Natural killer cell (primary cell): Measurements from ENCODE around the gene LARP4B. TPM values are rescaled to one million over a fixed set of nuclear protein-coding genes. Genes with fewer than 3 reads are reported as not detected.
A peak's percentile ranks its signal among the peaks of the same experiment; 100 is the strongest.

Experiments used
- ATAC-seq, 3 donors: fragments of 150-1000 bp in 2 of 3; fragments of 200-7000 bp in 1 of 3; cut with Tn5 transposase; 1 replicate in 1 of 3; 2 replicates in 2 of 3; pipeline ENCODE4 v1.10.0; 2021; ENCODE audit warnings: mild to moderate bottlenecking in 2 of 3, moderate library complexity in 2 of 3
- DNase-seq, 2 donors: peaks; one replicate each; pipeline versions ENCODE4 v3.0.0 to v3.0.0-alpha.2; 2013 to 2021; ENCODE audit warnings: mixed read lengths in 1 of 2
- H3K27ac ChIP-seq: one replicate; pipeline ENCODE4 v1.5.1; 2013; ENCODE audit warnings: mild to moderate bottlenecking, low read length
- H3K27me3 ChIP-seq: one replicate; pipeline ENCODE4 v1.6.1; 2013; ENCODE audit warnings: low read length; ENCODE audit not compliant: control insufficient read depth, insufficient read depth
- H3K36me3 ChIP-seq: one replicate; pipeline ENCODE4 v1.6.1; 2013; ENCODE audit warnings: low read length; ENCODE audit not compliant: control insufficient read depth, insufficient read depth
- H3K4me1 ChIP-seq: one replicate; pipeline ENCODE4 v1.6.1; 2013; ENCODE audit warnings: low read length; ENCODE audit not compliant: control insufficient read depth, insufficient read depth
- H3K4me3 ChIP-seq: one replicate; pipeline ENCODE4 v1.5.1; 2013; ENCODE audit warnings: low read length
- H3K9me3 ChIP-seq: one replicate; pipeline ENCODE4 v1.6.1; 2013; ENCODE audit warnings: low read length; ENCODE audit not compliant: control insufficient read depth, insufficient read depth
- H3K27ac Mint-ChIP-seq, 2 donors: one replicate each; pipeline ENCODE4 v1.8.0; 2022; ENCODE audit warnings: mild to moderate bottlenecking in 2 of 2, mixed read lengths in 2 of 2, moderate library complexity in 1 of 2
- H3K27me3 Mint-ChIP-seq, 2 donors: one replicate each; pipeline ENCODE4 v1.8.0; 2022; ENCODE audit warnings: low read depth in 2 of 2, mixed read lengths in 2 of 2
- H3K36me3 Mint-ChIP-seq: one replicate; pipeline ENCODE4 v1.8.0; 2022; ENCODE audit warnings: mixed read lengths
- H3K4me1 Mint-ChIP-seq, 2 donors: one replicate each; pipeline ENCODE4 v1.8.0; 2022; ENCODE audit warnings: mixed read lengths in 2 of 2
- H3K4me3 Mint-ChIP-seq: one replicate; pipeline ENCODE4 v1.8.0; 2022; ENCODE audit warnings: mild to moderate bottlenecking, moderate library complexity, mixed read lengths
- H3K9me3 Mint-ChIP-seq, 2 donors: one replicate each; pipeline ENCODE4 v1.8.0; 2022; ENCODE audit warnings: mixed read lengths in 2 of 2
- WGBS: methylation state at CpG from one replicate; pipeline ENCODE4 v1.1.7; 2013; ENCODE audit warnings: missing lambda C conversion rate; ENCODE audit not compliant: insufficient coverage; 5-methylcytosine and 5-hydroxymethylcytosine counted together
- intact Hi-C: fragments of 100-400 bp; cut with micrococcal nuclease; formaldehyde crosslinking; loops from one replicate; pipeline ENCODE4 v1.14.2; 2022
- total RNA-seq, 4 donors: library from RNA; stranded (reverse); fragments of 120-200 nt in 1 of 4; gene quantifications; one replicate each; pipeline versions ENCODE4 v1.2.3 to v1.2.4, GENCODE V29; 2013 to 2022
- TF ChIP-seq, protein P1 (sequence below): fragments of 200-600 bp; IDR thresholded peaks from one replicate; pipeline ENCODE4 v1.8.0; 2022; ENCODE audit warnings: antibody characterized with exemption

The LARP4B gene
- total RNA-seq, 3 donors from 2014 or later (not counting 1 experiment from before 2014, with no cell fraction given), result 75.5 to 95.4 (median 90.2) TPM

DNA sequence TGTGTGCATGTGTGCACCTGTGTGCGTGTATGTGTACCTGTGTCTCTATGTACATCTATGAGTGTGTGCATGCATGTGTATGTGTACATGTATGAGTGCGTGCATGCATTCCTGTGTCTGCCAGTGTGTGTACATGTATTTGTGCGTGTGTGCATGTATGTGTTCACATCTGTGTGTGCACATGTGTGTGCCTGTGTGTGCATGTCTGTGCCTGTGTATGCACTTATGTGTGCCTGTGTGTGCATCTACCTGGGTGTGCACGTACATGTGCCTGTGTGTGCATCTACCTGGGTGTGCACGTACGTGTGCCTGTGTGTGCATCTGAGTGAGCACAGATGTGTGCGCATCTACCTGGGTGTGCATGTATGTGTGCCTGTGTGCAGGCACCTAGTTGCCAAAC is 139.9 kb downstream of the LARP4B start:
- Mint-ChIP-seq H3K27ac (no peak overlapping the region), H3K4me3 (no peak overlapping the region), H3K27me3 (no peaks in the 10 kb centered on the region), H3K9me3 (peaks cover 0 to 4% of the 10 kb centered on the region in 2 donors), H3K36me3 (peaks cover 7% of the 10 kb centered on the region), H3K4me1 (no peaks in the 10 kb centered on the region)
- Histone ChIP-seq H3K4me3 (no peak overlapping the region), H3K4me1 (peaks cover 12% of the 10 kb centered on the region), H3K27ac (no peak overlapping the region), H3K27me3 (no peaks in the 10 kb centered on the region), H3K36me3 (no peaks in the 10 kb centered on the region), H3K9me3 (peaks cover 4% of the 10 kb centered on the region)
- WGBS, result 92% methylated on average over 7 of the region's 7 CpGs
- DNase-seq (no peak), ATAC-seq (peak in 1 of 3 donors; percentile 15)
- intact Hi-C loops, result no loop called here
- TF ChIP-seq, protein P1, sequence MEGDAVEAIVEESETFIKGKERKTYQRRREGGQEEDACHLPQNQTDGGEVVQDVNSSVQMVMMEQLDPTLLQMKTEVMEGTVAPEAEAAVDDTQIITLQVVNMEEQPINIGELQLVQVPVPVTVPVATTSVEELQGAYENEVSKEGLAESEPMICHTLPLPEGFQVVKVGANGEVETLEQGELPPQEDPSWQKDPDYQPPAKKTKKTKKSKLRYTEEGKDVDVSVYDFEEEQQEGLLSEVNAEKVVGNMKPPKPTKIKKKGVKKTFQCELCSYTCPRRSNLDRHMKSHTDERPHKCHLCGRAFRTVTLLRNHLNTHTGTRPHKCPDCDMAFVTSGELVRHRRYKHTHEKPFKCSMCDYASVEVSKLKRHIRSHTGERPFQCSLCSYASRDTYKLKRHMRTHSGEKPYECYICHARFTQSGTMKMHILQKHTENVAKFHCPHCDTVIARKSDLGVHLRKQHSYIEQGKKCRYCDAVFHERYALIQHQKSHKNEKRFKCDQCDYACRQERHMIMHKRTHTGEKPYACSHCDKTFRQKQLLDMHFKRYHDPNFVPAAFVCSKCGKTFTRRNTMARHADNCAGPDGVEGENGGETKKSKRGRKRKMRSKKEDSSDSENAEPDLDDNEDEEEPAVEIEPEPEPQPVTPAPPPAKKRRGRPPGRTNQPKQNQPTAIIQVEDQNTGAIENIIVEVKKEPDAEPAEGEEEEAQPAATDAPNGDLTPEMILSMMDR, result no peak

DNA sequence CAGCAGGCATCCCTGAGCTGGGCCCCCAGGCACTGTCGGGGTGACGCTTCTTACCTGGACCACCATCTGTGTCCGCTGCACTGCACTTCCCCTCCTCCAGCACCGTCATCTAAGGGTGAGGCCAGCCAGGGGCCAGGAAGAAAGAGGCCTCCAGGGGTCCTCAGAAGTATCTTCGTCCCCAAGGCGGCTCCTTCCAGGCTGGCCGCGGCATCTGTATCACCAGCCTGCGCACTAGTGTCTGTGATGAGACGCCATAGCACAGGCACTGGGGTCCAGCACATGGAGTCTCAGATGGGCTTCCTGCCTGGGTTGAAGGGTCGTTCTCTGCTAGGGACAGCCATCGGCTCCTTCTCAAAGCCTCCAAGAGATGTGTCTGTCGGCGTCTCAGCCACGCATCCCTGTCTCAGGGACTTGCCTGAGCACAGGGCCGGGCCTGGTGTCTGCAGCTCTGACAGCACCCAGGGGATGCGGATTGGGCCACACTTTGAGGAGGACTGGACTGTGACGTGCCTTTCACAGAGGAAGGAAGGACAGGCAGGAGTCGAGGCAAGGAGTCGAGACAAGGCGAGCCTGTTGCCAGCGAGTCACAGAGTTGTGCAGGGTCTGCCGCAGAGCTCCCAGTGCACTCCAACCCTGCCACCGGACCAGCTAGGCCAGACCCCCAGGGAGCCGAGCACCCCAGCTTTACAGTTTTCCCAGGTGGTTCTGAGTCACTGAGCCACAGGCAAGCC is 140.5 kb downstream of the LARP4B start:
- WGBS, result 90% methylated on average over 25 of the region's 25 CpGs
- no peak for DNase-seq

DNA sequence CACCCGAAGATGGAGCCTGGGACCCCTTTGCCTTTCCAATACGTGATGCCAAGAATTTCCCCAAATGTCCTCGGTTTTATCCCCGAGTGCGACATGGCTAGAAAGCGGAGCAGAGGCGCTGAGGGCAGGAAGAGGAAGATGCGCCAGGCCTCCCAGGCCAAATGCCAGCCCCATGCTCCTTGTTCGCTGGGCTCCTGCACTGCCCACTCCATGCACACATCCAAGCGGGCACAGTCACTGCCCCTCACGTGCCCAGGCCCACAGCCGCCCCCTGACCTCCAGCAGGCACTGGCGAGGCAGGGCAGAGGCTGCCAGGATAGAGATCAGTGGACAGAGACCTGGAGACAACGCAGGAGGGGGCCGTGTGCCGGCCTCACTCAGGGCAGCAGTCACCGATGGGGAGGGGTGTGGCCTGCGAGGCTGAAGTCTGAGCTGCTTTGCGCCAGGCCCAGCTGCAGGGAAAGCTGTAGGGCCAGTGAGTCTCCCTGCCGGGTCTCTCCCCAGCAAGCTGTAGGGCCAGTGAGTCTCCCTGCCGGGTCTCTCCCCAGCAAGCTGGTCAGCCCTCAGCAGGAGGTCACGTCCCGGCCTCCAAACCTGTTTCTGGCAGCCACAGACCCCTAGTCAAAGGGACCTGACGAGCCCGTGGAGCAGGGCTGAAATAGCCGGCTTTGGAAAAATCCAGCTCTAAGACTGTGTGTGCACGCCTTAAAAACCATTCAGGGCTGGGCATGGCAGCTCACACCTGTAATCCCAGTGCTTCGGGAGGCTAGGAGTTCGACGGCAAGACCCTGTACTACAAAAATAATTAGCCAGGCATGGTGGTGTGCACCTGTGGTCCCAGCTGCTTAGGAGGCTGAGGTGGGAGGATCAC is 141.4 kb downstream of the LARP4B start:
- no peaks in the 10 kb centered on the region for H3K9me3 Mint-ChIP-seq
- no peak overlapping the region for H3K4me3 Mint-ChIP-seq
- H3K27me3 Mint-ChIP-seq, result peaks cover 0 to 3% of the 10 kb centered on the region in 2 donors
- 86% methylated on average over 30 of the region's 30 CpGs for WGBS
- H3K27ac Mint-ChIP-seq, result no peak overlapping the region
- Histone ChIP-seq H3K36me3 (no peaks in the 10 kb centered on the region), H3K9me3 (no peaks in the 10 kb centered on the region), H3K4me3 (no peak overlapping the region), H3K4me1 (peaks cover 12% of the 10 kb centered on the region), H3K27ac (no peak overlapping the region), H3K27me3 (peaks cover 2% of the 10 kb centered on the region)
- TF ChIP-seq, protein P1, result no peak
- H3K36me3 Mint-ChIP-seq, result no peaks in the 10 kb centered on the region
- no peak for DNase-seq
- no peak for ATAC-seq
- no peaks in the 10 kb centered on the region for H3K4me1 Mint-ChIP-seq
- intact Hi-C loops, result no loop called here

More for the DNA sequence above, 140.5 kb downstream of the LARP4B start:
- no peak overlapping the region for H3K27ac ChIP-seq
- H3K4me1 ChIP-seq, result peaks cover 12% of the 10 kb centered on the region
- no peaks in the 10 kb centered on the region for H3K4me1 Mint-ChIP-seq
- no peaks in the 10 kb centered on the region for H3K27me3 Mint-ChIP-seq
- intact Hi-C loops, result no loop called here
- H3K27ac Mint-ChIP-seq, result no peak overlapping the region
- H3K9me3 Mint-ChIP-seq, result no peaks in the 10 kb centered on the region
- H3K36me3 Mint-ChIP-seq, result peaks cover under 1% of the 10 kb centered on the region
- no peaks in the 10 kb centered on the region for H3K27me3 ChIP-seq
- no peak overlapping the region for H3K4me3 ChIP-seq
- TF ChIP-seq, protein P1, result no peak
- no peaks in the 10 kb centered on the region for H3K36me3 ChIP-seq
- H3K9me3 ChIP-seq, result peaks cover 1% of the 10 kb centered on the region
- ATAC-seq, result no peak
- H3K4me3 Mint-ChIP-seq, result no peak overlapping the region
